Measurements from ENCODE around the gene ERC1. TPM values are rescaled to one million over a fixed set of nuclear protein-coding genes. Genes with fewer than 3 reads are reported as not detected.

ERC1 gene
- polyA plus RNA-seq, 1 donor from 2014 or later = 7.1 TPM

- Histone ChIP-seq H3K9me2 (ENCODE audit: insufficient read depth, low read length) (no peaks in the 10 kb centered on the region), H3K36me3 (ENCODE audit: insufficient read depth, low read length) (no peaks in the 10 kb centered on the region), H3K4me3 (ENCODE audit: low read length) (no peak overlapping the region), H3K9ac (ENCODE audit: low read length) (no peak overlapping the region), H3K9me3 (ENCODE audit: low read length) (no peaks in the 10 kb centered on the region), H2AFZ (ENCODE audit: low read depth, low read length) (no peak overlapping the region), H3K27ac (ENCODE audit: low read length) (no peak overlapping the region), H3K79me2 (replicated peaks; ENCODE audit: insufficient read depth, low read length) (no peaks in the 10 kb centered on the region), H3F3A (ENCODE audit: insufficient read depth, low read length, poor library complexity, severe bottlenecking) (no peaks in the 10 kb centered on the region), H4K20me1 (ENCODE audit: insufficient read depth) (no peaks in the 10 kb centered on the region), H3K4me2 (ENCODE audit: low read length) (no peak overlapping the region), H3K27me3 (ENCODE audit: insufficient read depth, low read depth, low read length) (no peaks in the 10 kb centered on the region)
- TF ChIP-seq EP300 (conservative IDR thresholded peaks at IDR 0.05; ENCODE audit: poor library complexity, severe bottlenecking) (no peak), TAF1 (IDR thresholded peaks at IDR 0.05; ENCODE audit: low read depth) (no peak), REST (IDR thresholded peaks at IDR 0.05; ENCODE audit: borderline replicate concordance) (no peak), SMC3 (conservative IDR thresholded peaks at IDR 0.05; ENCODE audit: poor library complexity) (no peak), MXI1 (conservative IDR thresholded peaks at IDR 0.05; ENCODE audit: poor library complexity, severe bottlenecking) (no peak), POLR2AphosphoS5 (IDR thresholded peaks at IDR 0.05) (no peak), RAD21 (conservative IDR thresholded peaks at IDR 0.05) (no peak), EZH2 (IDR thresholded peaks at IDR 0.05; ENCODE audit: borderline replicate concordance, insufficient read depth, low read length, poor library complexity, severe bottlenecking) (no peak)
- TF ChIP-seq, protein P1, sequence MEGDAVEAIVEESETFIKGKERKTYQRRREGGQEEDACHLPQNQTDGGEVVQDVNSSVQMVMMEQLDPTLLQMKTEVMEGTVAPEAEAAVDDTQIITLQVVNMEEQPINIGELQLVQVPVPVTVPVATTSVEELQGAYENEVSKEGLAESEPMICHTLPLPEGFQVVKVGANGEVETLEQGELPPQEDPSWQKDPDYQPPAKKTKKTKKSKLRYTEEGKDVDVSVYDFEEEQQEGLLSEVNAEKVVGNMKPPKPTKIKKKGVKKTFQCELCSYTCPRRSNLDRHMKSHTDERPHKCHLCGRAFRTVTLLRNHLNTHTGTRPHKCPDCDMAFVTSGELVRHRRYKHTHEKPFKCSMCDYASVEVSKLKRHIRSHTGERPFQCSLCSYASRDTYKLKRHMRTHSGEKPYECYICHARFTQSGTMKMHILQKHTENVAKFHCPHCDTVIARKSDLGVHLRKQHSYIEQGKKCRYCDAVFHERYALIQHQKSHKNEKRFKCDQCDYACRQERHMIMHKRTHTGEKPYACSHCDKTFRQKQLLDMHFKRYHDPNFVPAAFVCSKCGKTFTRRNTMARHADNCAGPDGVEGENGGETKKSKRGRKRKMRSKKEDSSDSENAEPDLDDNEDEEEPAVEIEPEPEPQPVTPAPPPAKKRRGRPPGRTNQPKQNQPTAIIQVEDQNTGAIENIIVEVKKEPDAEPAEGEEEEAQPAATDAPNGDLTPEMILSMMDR (IDR thresholded peaks at IDR 0.05; ENCODE audit: poor library complexity, severe bottlenecking) = no peak
Observed at GRCh38 chr12:1311145-1311544, 320.1 kb downstream of the ERC1 start.

GRCh38 chr12:1313906-1314305 lies 322.9 kb downstream of the ERC1 start:
- no peaks in the 10 kb centered on the region for H3F3A ChIP-seq (ENCODE audit: insufficient read depth, low read length, poor library complexity, severe bottlenecking)
- no peaks in the 10 kb centered on the region for H3K9me3 ChIP-seq (ENCODE audit: low read length)
- H3K27me3 ChIP-seq (ENCODE audit: insufficient read depth, low read depth, low read length) = no peaks in the 10 kb centered on the region
- H3K27ac ChIP-seq (ENCODE audit: low read length) = no peak overlapping the region
- no peaks in the 10 kb centered on the region for H3K9me2 ChIP-seq (ENCODE audit: insufficient read depth, low read length)
- H3K79me2 ChIP-seq (replicated peaks; ENCODE audit: insufficient read depth, low read length) = no peaks in the 10 kb centered on the region
- H3K9ac ChIP-seq (ENCODE audit: low read length) = no peak overlapping the region
- H3K4me2 ChIP-seq (ENCODE audit: low read length) = no peak overlapping the region
- no peaks in the 10 kb centered on the region for H4K20me1 ChIP-seq (ENCODE audit: insufficient read depth)
- H2AFZ ChIP-seq (ENCODE audit: low read depth, low read length) = no peak overlapping the region
- H3K36me3 ChIP-seq (ENCODE audit: insufficient read depth, low read length) = no peaks in the 10 kb centered on the region
- TF ChIP-seq EP300 (conservative IDR thresholded peaks at IDR 0.05; ENCODE audit: poor library complexity, severe bottlenecking) (no peak), RAD21 (conservative IDR thresholded peaks at IDR 0.05) (no peak), EZH2 (IDR thresholded peaks at IDR 0.05; ENCODE audit: borderline replicate concordance, insufficient read depth, low read length, poor library complexity, severe bottlenecking) (no peak), TAF1 (IDR thresholded peaks at IDR 0.05; ENCODE audit: low read depth) (no peak), POLR2AphosphoS5 (IDR thresholded peaks at IDR 0.05) (no peak), REST (IDR thresholded peaks at IDR 0.05; ENCODE audit: borderline replicate concordance) (no peak), SMC3 (conservative IDR thresholded peaks at IDR 0.05; ENCODE audit: poor library complexity) (no peak), MXI1 (conservative IDR thresholded peaks at IDR 0.05; ENCODE audit: poor library complexity, severe bottlenecking) (no peak)
- TF ChIP-seq, protein P1 (IDR thresholded peaks at IDR 0.05; ENCODE audit: poor library complexity, severe bottlenecking) = no peak
- no peak overlapping the region for H3K4me3 ChIP-seq (ENCODE audit: low read length)

All from neural cell (in vitro differentiated cells).